Measurements from ENCODE around the gene CEACAM1.

CEACAM1 gene

GRCh38 chr19:42479736-42480135 lies 48.5 kb downstream of the CEACAM1 start:
- DNase-seq (ENCODE audit: extremely low read depth, insufficient read length) = no peak
- TF ChIP-seq CTCF (IDR thresholded peaks at IDR 0.05; ENCODE audit: insufficient read depth, low read length, poor library complexity, severe bottlenecking) = no peak
- no peaks in the 10 kb centered on the region for H3K36me3 ChIP-seq (ENCODE audit: control insufficient read depth, insufficient read depth, low read length)
- H3K27me3 ChIP-seq (replicated peaks; ENCODE audit: control insufficient read depth, insufficient read depth, low read length) = no peaks in the 10 kb centered on the region; the same call in 1 of the 2 replicates
- H3K4me3 ChIP-seq (replicated peaks; ENCODE audit: low read depth, low read length) = no peak overlapping the region

- Histone ChIP-seq H3K36me3 (ENCODE audit: control insufficient read depth, insufficient read depth, low read length) (no peaks in the 10 kb centered on the region), H3K4me3 (replicated peaks; ENCODE audit: low read depth, low read length) (no peak overlapping the region), H3K27me3 (replicated peaks; ENCODE audit: control insufficient read depth, insufficient read depth, low read length) (no peaks in the 10 kb centered on the region; the same call in 1 of the 2 replicates)
- TF ChIP-seq CTCF (IDR thresholded peaks at IDR 0.05; ENCODE audit: insufficient read depth, low read length, poor library complexity, severe bottlenecking) = no peak
- DNase-seq (ENCODE audit: extremely low read depth, insufficient read length) = no peak
These were observed 49.4 kb downstream of the CEACAM1 start for GRCh38 chr19:42478765-42479311.

- H3K27me3 ChIP-seq (replicated peaks; ENCODE audit: control insufficient read depth, insufficient read depth, low read length) = no peaks in the 10 kb centered on the region; the same call in 1 of the 2 replicates
- DNase-seq (ENCODE audit: extremely low read depth, insufficient read length) = no peak
- H3K36me3 ChIP-seq (ENCODE audit: control insufficient read depth, insufficient read depth, low read length) = no peaks in the 10 kb centered on the region
- TF ChIP-seq CTCF (IDR thresholded peaks at IDR 0.05; ENCODE audit: insufficient read depth, low read length, poor library complexity, severe bottlenecking) = no peak
- H3K4me3 ChIP-seq (replicated peaks; ENCODE audit: low read depth, low read length) = no peak overlapping the region
These were observed 50.3 kb downstream of the CEACAM1 start for GRCh38 chr19:42477933-42478332.

GRCh38 chr19:42477117-42477516 lies 51.2 kb downstream of the CEACAM1 start:
- no peak overlapping the region for H3K4me3 ChIP-seq (replicated peaks; ENCODE audit: low read depth, low read length)
- TF ChIP-seq CTCF (IDR thresholded peaks at IDR 0.05; ENCODE audit: insufficient read depth, low read length, poor library complexity, severe bottlenecking) = no peak
- no peaks in the 10 kb centered on the region; the same call in 1 of the 2 replicates for H3K27me3 ChIP-seq (replicated peaks; ENCODE audit: control insufficient read depth, insufficient read depth, low read length)
- no peaks in the 10 kb centered on the region for H3K36me3 ChIP-seq (ENCODE audit: control insufficient read depth, insufficient read depth, low read length)
- DNase-seq (ENCODE audit: extremely low read depth, insufficient read length) = no peak

- no peak for TF ChIP-seq CTCF (IDR thresholded peaks at IDR 0.05; ENCODE audit: insufficient read depth, low read length, poor library complexity, severe bottlenecking)
- Histone ChIP-seq H3K36me3 (ENCODE audit: control insufficient read depth, insufficient read depth, low read length) (no peaks in the 10 kb centered on the region), H3K4me3 (replicated peaks; ENCODE audit: low read depth, low read length) (no peak overlapping the region), H3K27me3 (replicated peaks; ENCODE audit: control insufficient read depth, insufficient read depth, low read length) (no peaks in the 10 kb centered on the region)
- no peak for DNase-seq (ENCODE audit: extremely low read depth, insufficient read length)
These were observed 52.9 kb downstream of the CEACAM1 start for GRCh38 chr19:42475366-42475765.

- no peak overlapping the region for H3K4me3 ChIP-seq (replicated peaks; ENCODE audit: low read depth, low read length)
- H3K27me3 ChIP-seq (replicated peaks; ENCODE audit: control insufficient read depth, insufficient read depth, low read length) = no peaks in the 10 kb centered on the region
- no peaks in the 10 kb centered on the region for H3K36me3 ChIP-seq (ENCODE audit: control insufficient read depth, insufficient read depth, low read length)
- no peak for TF ChIP-seq CTCF (IDR thresholded peaks at IDR 0.05; ENCODE audit: insufficient read depth, low read length, poor library complexity, severe bottlenecking)
- no peak for DNase-seq (ENCODE audit: extremely low read depth, insufficient read length)
These were observed 53.5 kb downstream of the CEACAM1 start for GRCh38 chr19:42474743-42475142.
